T-helper 9 cell (primary cell): ENCODE data around the gene ZNF672.
"Not testable (repeated sequence)": the region's sequence is repeated elsewhere in the genome, so short reads cannot be mapped to it uniquely, and the experiment has no call there.

Source experiments
- DNase-seq: peaks from one replicate; pipeline ENCODE4 v3.0.0-alpha.2; 2020

ZNF672 gene

GRCh38 chr1:248813546-248813945 is 24.5 kb upstream of the ZNF672 start:
- no peak for DNase-seq

- DNase-seq: no peak
These were observed 23.7 kb upstream of the ZNF672 start for GRCh38 chr1:248814351-248814750.

GRCh38 chr1:248815407-248816034 is 22.5 kb upstream of the ZNF672 start:
- no peak for DNase-seq

GRCh38 chr1:248816042-248816851 is 21.8 kb upstream of the ZNF672 start:
- DNase-seq: no peak

GRCh38 chr1:248817065-248817464 is 21.0 kb upstream of the ZNF672 start:
- no peak for DNase-seq

- DNase-seq: no peak
These were observed 19.3 kb upstream of the ZNF672 start for GRCh38 chr1:248818505-248819374.

- no peak for DNase-seq
These were observed 17.9 kb upstream of the ZNF672 start for GRCh38 chr1:248820041-248820585.

GRCh38 chr1:248821101-248821500 is 16.9 kb upstream of the ZNF672 start:
- no peak for DNase-seq

- DNase-seq: no peak
These were observed 16.4 kb upstream of the ZNF672 start for GRCh38 chr1:248821641-248822040.

GRCh38 chr1:248822148-248823032 is 15.6 kb upstream of the ZNF672 start:
- DNase-seq: no peak

- no peak for DNase-seq
These were observed 14.5 kb upstream of the ZNF672 start for GRCh38 chr1:248823517-248824001.

- DNase-seq: no peak
These were observed 13.7 kb upstream of the ZNF672 start for GRCh38 chr1:248824301-248824700.

- DNase-seq: no peak
These were observed 13.3 kb upstream of the ZNF672 start for GRCh38 chr1:248824701-248825100.

GRCh38 chr1:248825136-248825535 is 12.9 kb upstream of the ZNF672 start:
- DNase-seq: no peak

GRCh38 chr1:248825573-248825908 is 12.5 kb upstream of the ZNF672 start:
- DNase-seq: no peak

- peak; percentile 83 for DNase-seq
These were observed 11.9 kb upstream of the ZNF672 start, which contains the start of gene SH3BP5L for GRCh38 chr1:248825909-248826760. TSS of gene SH3BP5L (minus strand) at chr1:248825915. CDS start at chr1:248824935, 980 bp downstream.

GRCh38 chr1:248828845-248829244 is 9.2 kb upstream of the ZNF672 start:
- DNase-seq: no peak

- DNase-seq: not testable (repeated sequence)
These were observed 7.4 kb upstream of the ZNF672 start for GRCh38 chr1:248830718-248831017.

GRCh38 chr1:248831842-248832241 is 6.2 kb upstream of the ZNF672 start:
- DNase-seq: no peak

GRCh38 chr1:248834343-248834940 is 3.6 kb upstream of the ZNF672 start:
- no peak for DNase-seq
